ENCODE data around the gene SEC22C. TPM values are rescaled to one million over a fixed set of nuclear protein-coding genes. Genes with fewer than 3 reads are reported as not detected.
"Not testable (repeated sequence)": the region's sequence is repeated elsewhere in the genome, so short reads cannot be mapped to it uniquely, and the experiment has no call there.

Gene SEC22C
- total and polyA plus RNA-seq, 2 of the 13 experiments (the other 11 are each of a cell fraction or from before 2014, with no cell fraction given), result 20.0 to 40.0 TPM

DNA sequence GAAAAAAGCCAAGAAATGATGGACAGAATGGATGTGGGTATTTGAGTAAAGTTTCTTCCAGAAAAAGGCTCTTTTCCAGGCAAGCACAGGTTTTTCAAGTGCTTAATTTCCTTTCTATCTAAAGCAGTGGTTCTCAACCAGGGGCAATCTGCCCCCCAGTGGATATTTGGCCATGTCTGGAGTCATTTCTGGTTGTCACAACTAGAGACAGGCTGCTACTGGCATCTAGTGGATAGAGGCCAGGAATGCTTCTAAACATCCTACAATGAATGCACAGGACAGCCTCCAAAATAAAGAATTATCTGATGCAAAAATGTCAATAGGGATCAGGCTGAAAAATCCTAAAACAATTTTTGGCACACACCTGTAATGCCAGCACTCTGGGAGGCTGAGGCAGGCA is 23.9 kb downstream of the SEC22C start:
- BruUV-seq (replicated peaks), result no TSS peak
- no peak overlapping the region for H3K27ac ChIP-seq (ENCODE audit: extremely low read length, insufficient read depth, low read length)
- H3K4me2 ChIP-seq (ENCODE audit: low read depth, low read length), result no peak overlapping the region
- no peak overlapping the region for H2AFZ ChIP-seq (ENCODE audit: low read length)
- POLR2A ChIA-PET, result no interaction called here
- intact Hi-C loops (cut with micrococcal nuclease; ENCODE audit: unreplicated experiment), result no loop called here
- no peaks in the 10 kb centered on the region for H3K4me1 ChIP-seq (ENCODE audit: insufficient read depth, low read length)
- H3K36me3 ChIP-seq (replicated peaks in 1 of 2; ENCODE audit: control insufficient read depth in 1 of 2, insufficient read depth in 2 of 2, low read length in 2 of 2), result peaks cover 17 to 60% of the 10 kb centered on the region in 2 experiments
- no peak overlapping the region for H3K4me3 ChIP-seq (replicated peaks in 1 of 3; ENCODE audit: insufficient read depth in 1 of 3, low read depth in 2 of 3, low read length in 3 of 3)
- TF ChIP-seq KDM6A (CRISPR knock-in tag; IDR thresholded peaks at IDR 0.05; ENCODE audit: low read depth), result no peak
- TF ChIP-seq, protein P1, sequence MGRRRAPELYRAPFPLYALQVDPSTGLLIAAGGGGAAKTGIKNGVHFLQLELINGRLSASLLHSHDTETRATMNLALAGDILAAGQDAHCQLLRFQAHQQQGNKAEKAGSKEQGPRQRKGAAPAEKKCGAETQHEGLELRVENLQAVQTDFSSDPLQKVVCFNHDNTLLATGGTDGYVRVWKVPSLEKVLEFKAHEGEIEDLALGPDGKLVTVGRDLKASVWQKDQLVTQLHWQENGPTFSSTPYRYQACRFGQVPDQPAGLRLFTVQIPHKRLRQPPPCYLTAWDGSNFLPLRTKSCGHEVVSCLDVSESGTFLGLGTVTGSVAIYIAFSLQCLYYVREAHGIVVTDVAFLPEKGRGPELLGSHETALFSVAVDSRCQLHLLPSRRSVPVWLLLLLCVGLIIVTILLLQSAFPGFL (CRISPR knock-in tag; IDR thresholded peaks at IDR 0.05), result no peak
- TF ChIP-seq ZNF773 (CRISPR knock-in tag; IDR thresholded peaks at IDR 0.05; ENCODE audit: borderline replicate concordance), result no peak
- no peak for TF ChIP-seq MLX (CRISPR knock-in tag; IDR thresholded peaks at IDR 0.05)
- peak; percentile 23 for TF ChIP-seq CTCF (CRISPR knock-in tag; IDR thresholded peaks at IDR 0.05)
- no peak for TF ChIP-seq CHCHD3 (CRISPR knock-in tag; IDR thresholded peaks at IDR 0.05)
- TF ChIP-seq ZNF33B (CRISPR knock-in tag; IDR thresholded peaks at IDR 0.05), result no peak
- no peak for TF ChIP-seq CHD4 (IDR thresholded peaks at IDR 0.05; ENCODE audit: borderline replicate concordance, low read length)
- TF ChIP-seq STAG1 (CRISPR knock-in tag; IDR thresholded peaks at IDR 0.05), result peak; percentile 29; the same call in 1 of the 2 replicates
- TF ChIP-seq SAFB2 (CRISPR knock-in tag; IDR thresholded peaks at IDR 0.05; ENCODE audit: borderline replicate concordance, low read depth), result no peak
- TF ChIP-seq ZZZ3 (CRISPR knock-in tag; IDR thresholded peaks at IDR 0.05; ENCODE audit: borderline replicate concordance), result no peak
- H3K79me2 ChIP-seq (ENCODE audit: insufficient read depth, low read length), result no peaks in the 10 kb centered on the region
- FAIRE-seq (peak; percentile 46), DNase-seq (ENCODE audit: low spot score) (peak; percentile 13), ATAC-seq (peak; percentile 59)
- H4K20me1 ChIP-seq (ENCODE audit: insufficient read depth, low read length), result no peaks in the 10 kb centered on the region
- in situ Hi-C loops (cut with HindIII; ENCODE audit: extremely low pct_ligation_motif_present, low pct_unique_long_range_greater_than_20kb), result no loop called here
- CTCF ChIA-PET (ENCODE audit: low intra/inter-chr PET ratio, low total read pairs), result no interaction called here
- H3K27me3 ChIP-seq (ENCODE audit: control insufficient read depth in 1 of 2, insufficient read depth in 2 of 2, low read length in 2 of 2), result no peaks in the 10 kb centered on the region
- no peaks in the 10 kb centered on the region for H3K9me3 ChIP-seq (ENCODE audit: low read length)
- no peak overlapping the region for H3K9ac ChIP-seq (ENCODE audit: insufficient read depth, low read depth, low read length)

GRCh38 chr3:42556817-42557216 is 24.9 kb downstream of the SEC22C start:
- H3K4me2 ChIP-seq (ENCODE audit: low read depth, low read length); FAIRE-seq; CTCF ChIA-PET (ENCODE audit: low intra/inter-chr PET ratio, low total read pairs); intact Hi-C loops (cut with micrococcal nuclease; ENCODE audit: unreplicated experiment); H2AFZ ChIP-seq (ENCODE audit: low read length); POLR2A ChIA-PET; H3K4me3 ChIP-seq (replicated peaks in 1 of 3; ENCODE audit: insufficient read depth in 1 of 3, low read depth in 2 of 3, low read length in 3 of 3); H3K27me3 ChIP-seq (ENCODE audit: control insufficient read depth in 1 of 2, insufficient read depth in 2 of 2, low read length in 2 of 2); H3K79me2 ChIP-seq (ENCODE audit: insufficient read depth, low read length); ATAC-seq; H4K20me1 ChIP-seq (ENCODE audit: insufficient read depth, low read length); H3K27ac ChIP-seq (ENCODE audit: extremely low read length, insufficient read depth, low read length); DNase-seq (ENCODE audit: low spot score); H3K9me3 ChIP-seq (ENCODE audit: low read length); H3K9ac ChIP-seq (ENCODE audit: insufficient read depth, low read depth, low read length); in situ Hi-C loops (cut with HindIII; ENCODE audit: extremely low pct_ligation_motif_present, low pct_unique_long_range_greater_than_20kb); BruUV-seq (replicated peaks); H3K4me1 ChIP-seq (ENCODE audit: insufficient read depth, low read length): not testable (repeated sequence)
- H3K36me3 ChIP-seq (replicated peaks in 1 of 2; ENCODE audit: control insufficient read depth in 1 of 2, insufficient read depth in 2 of 2, low read length in 2 of 2), result peaks cover 15 to 60% of the 10 kb centered on the region in 2 experiments
- WGBS (ENCODE audit: low lambda C conversion rate), result 98% methylated on average over 6 of the region's 6 CpGs

Data from HepG2 (cell line).